HEK293T (cell line): Measurements from ENCODE around the gene ZNF221.
A peak's percentile ranks its signal among the peaks of the same experiment; 100 is the strongest.

Source experiments
- CTCF ChIA-PET: fragments of 350-600 bp; formaldehyde crosslinking; extraction: SDS; loops from one replicate; lab custom pipeline; 2021; ENCODE audit warnings: antibody characterized with exemption, inconsistent platforms; lab: Yijun Ruan, JAX
- POLR2A ChIA-PET: fragments of 350-600 bp; formaldehyde crosslinking; extraction: SDS; loops from one replicate; lab custom pipeline; 2020; ENCODE audit warnings: antibody characterized with exemption, inconsistent platforms; lab: Yijun Ruan, JAX
- DNase-seq: peaks from one replicate; pipeline ENCODE4 v3.0.0; 2012; ENCODE audit warnings: mixed read lengths; ENCODE audit errors: extremely low spot score
- ARNT ChIP-seq: fragments of 450-650 bp; IDR thresholded peaks from 2 replicates; pipeline ENCODE4 v1.6.1; 2017; ENCODE audit warnings: mild to moderate bottlenecking
- BHLHE40 ChIP-seq: fragments of 450-650 bp; IDR thresholded peaks from 2 replicates; pipeline ENCODE4 v1.6.1; 2016; ENCODE audit warnings: mild to moderate bottlenecking, moderate library complexity, borderline replicate concordance
- CTBP1 ChIP-seq: fragments of 450-650 bp; IDR thresholded peaks from 2 replicates; pipeline ENCODE4 v1.6.1; 2016; ENCODE audit warnings: borderline replicate concordance
- ELF4 ChIP-seq: fragments of 450-650 bp; IDR thresholded peaks from 2 replicates; pipeline ENCODE4 v1.6.1; 2017; ENCODE audit warnings: antibody characterized with exemption
- FOXA1 ChIP-seq: fragments of 450-650 bp; IDR thresholded peaks from 2 replicates; pipeline ENCODE4 v1.6.1; 2016; ENCODE audit warnings: mild to moderate bottlenecking
- FOXK2 ChIP-seq: fragments of 450-650 bp; IDR thresholded peaks from 2 replicates; pipeline ENCODE4 v1.6.1; 2016; ENCODE audit warnings: mild to moderate bottlenecking
- FOXM1 ChIP-seq: fragments of 450-650 bp; IDR thresholded peaks from 2 replicates; pipeline ENCODE4 v1.6.1; 2017; ENCODE audit warnings: mild to moderate bottlenecking, borderline replicate concordance
- HDGF ChIP-seq: fragments of 450-650 bp; IDR thresholded peaks from 2 replicates; pipeline ENCODE4 v1.6.1; 2017; ENCODE audit warnings: antibody characterized with exemption, borderline replicate concordance
- L3MBTL2 ChIP-seq: fragments of 450-650 bp; conservative IDR thresholded peaks from 2 replicates; pipeline ENCODE4 v1.6.1; 2016; ENCODE audit warnings: mild to moderate bottlenecking
- LEF1 ChIP-seq: fragments of 450-650 bp; IDR thresholded peaks from 2 replicates; pipeline ENCODE4 v1.6.1; 2017; ENCODE audit warnings: mild to moderate bottlenecking, borderline replicate concordance
- NFRKB ChIP-seq: fragments of 450-650 bp; IDR thresholded peaks from 2 replicates; pipeline ENCODE4 v1.6.1; 2016; ENCODE audit warnings: mild to moderate bottlenecking, moderate library complexity
- PKNOX1 ChIP-seq: fragments of 450-650 bp; IDR thresholded peaks from 2 replicates; pipeline ENCODE4 v1.6.1; 2016
- SP1 ChIP-seq: fragments of 450-650 bp; IDR thresholded peaks from 2 replicates; pipeline ENCODE4 v1.6.1; 2017
- SUZ12 ChIP-seq: fragments of 450-650 bp; IDR thresholded peaks from 2 replicates; pipeline ENCODE4 v1.6.1; 2016; ENCODE audit warnings: mild to moderate bottlenecking
- TARDBP ChIP-seq: fragments of 450-650 bp; IDR thresholded peaks from 2 replicates; pipeline ENCODE4 v1.6.1; 2016
- ZNF384 ChIP-seq: fragments of 450-650 bp; IDR thresholded peaks from 2 replicates; pipeline ENCODE4 v1.6.1; 2016

Gene ZNF221

GRCh38 chr19:43950834-43951645 is at the start of gene ZNF221:
TSS of gene ZNF221 (plus strand) at chr19:43951228. CDS start at chr19:43962727, 11,499 bp downstream.
- CTCF ChIA-PET: interaction anchor here (0.6 to 1.2 kb wide), 3 partner anchors 16 to 218 kb away, joined by 3 to 4 read pairs (median 4); partner anchors contain the start of gene ZNF45
- POLR2A ChIA-PET: interaction anchor here (1.0 to 1.7 kb wide), 11 partner anchors 16 to 405 kb away, joined by 3 to 23 read pairs (median 4); partner anchors contain the start of genes SMG9, ZNF112, ZNF222 and ZNF223
- DNase-seq: peak; percentile 91
- no peak for TF ChIP-seq HDGF
- TF ChIP-seq FOXM1: 0 out of 2 replicates have a peak, but pooled peaks have one; percentile 33
- no peak for TF ChIP-seq LEF1
- TF ChIP-seq L3MBTL2: peak; percentile 57; the same call in 1 of the 2 replicates
- TF ChIP-seq PKNOX1: no peak
- 0 out of 2 replicates have a peak, but pooled peaks have one; percentile 33 for TF ChIP-seq SUZ12
- no peak for TF ChIP-seq NFRKB
- no peak for TF ChIP-seq BHLHE40
- TF ChIP-seq SP1: no peak
- no peak for TF ChIP-seq ZNF384
- peak; percentile 81 for TF ChIP-seq ELF4
- no peak for TF ChIP-seq CTBP1
- no peak for TF ChIP-seq TARDBP

- DNase-seq: peak; percentile 81
- ChIA-PET POLR2A (interaction anchor here (1.0 to 2.0 kb wide), 3 partner anchors 11 to 49 kb away, joined by 3 to 14 read pairs (median 11); partner anchors contain the start of genes ZNF221 and ZNF45), CTCF (no interaction called here)
- TF ChIP-seq SUZ12: no peak
- peak; percentile 94 for TF ChIP-seq L3MBTL2
Observed at GRCh38 chr19:43901395-43902390, 49.3 kb upstream of the ZNF221 start.

- ChIA-PET POLR2A (interaction anchor here (1.1 to 2.0 kb wide), 2 partner anchors 33 to 49 kb away, joined by 11 to 14 read pairs; partner anchors contain the start of genes ZNF221 and ZNF45), CTCF (no interaction called here)
- no peak for DNase-seq
- TF ChIP-seq L3MBTL2 (no peak), FOXK2 (no peak), ELF4 (no peak), TARDBP (no peak), ARNT (no peak), ZNF384 (no peak), CTBP1 (no peak), LEF1 (no peak), SUZ12 (no peak)
Observed at GRCh38 chr19:43902399-43902798, 48.6 kb upstream of the ZNF221 start.

- TF ChIP-seq HDGF (no peak), PKNOX1 (no peak), BHLHE40 (no peak), FOXM1 (no peak), SUZ12 (no peak), ELF4 (no peak)
- POLR2A ChIA-PET: no interaction called here
Observed at GRCh38 chr19:43905897-43906296, 45.1 kb upstream of the ZNF221 start.

GRCh38 chr19:43906774-43907173 is 44.3 kb upstream of the ZNF221 start:
- ChIA-PET CTCF (no interaction called here), POLR2A (no interaction called here)
- TF ChIP-seq L3MBTL2 (no peak), ELF4 (no peak), NFRKB (no peak), BHLHE40 (no peak), FOXA1 (no peak), ZNF384 (no peak), PKNOX1 (no peak), SP1 (no peak), TARDBP (no peak), FOXK2 (no peak), LEF1 (no peak), HDGF (no peak), CTBP1 (no peak), ARNT (no peak), FOXM1 (no peak), SUZ12 (no peak)
- DNase-seq: no peak

More at GRCh38 chr19:43905897-43906296, 45.1 kb upstream of the ZNF221 start:
- CTCF ChIA-PET: no interaction called here
- no peak for DNase-seq
